VCaP (cell line): ENCODE measurements around the gene NPR2.

ENCODE experiments used
- H3K27ac ChIP-seq: fragments of 450-650 bp; 2 replicates; pipeline ENCODE4 v1.5.1; 2017
- CTCF ChIP-seq: fragments of 450-650 bp; conservative IDR thresholded peaks from 2 replicates; pipeline ENCODE4 v1.5.1; 2017; ENCODE audit warnings: mild to moderate bottlenecking, moderate library complexity

NPR2 gene

GRCh38 chr9:35763803-35764202, 27.6 kb upstream of the NPR2 start:
- no peak overlapping the region for H3K27ac ChIP-seq
- TF ChIP-seq CTCF = no peak

- TF ChIP-seq CTCF = no peak
- H3K27ac ChIP-seq = no peak overlapping the region
Measured at GRCh38 chr9:35766997-35767396, 24.4 kb upstream of the NPR2 start.

- no peak overlapping the region for H3K27ac ChIP-seq
- TF ChIP-seq CTCF = no peak
Measured at GRCh38 chr9:35767458-35767857, 23.9 kb upstream of the NPR2 start.

GRCh38 chr9:35769763-35770162, 21.6 kb upstream of the NPR2 start:
- TF ChIP-seq CTCF = no peak
- H3K27ac ChIP-seq = no peak overlapping the region

GRCh38 chr9:35771075-35771433, 20.3 kb upstream of the NPR2 start:
- peak overlapping the region; percentile 59 for H3K27ac ChIP-seq
- TF ChIP-seq CTCF = no peak

GRCh38 chr9:35771534-35771933, 19.9 kb upstream of the NPR2 start:
- TF ChIP-seq CTCF = no peak
- H3K27ac ChIP-seq = peak overlapping the region; percentile 59

GRCh38 chr9:35771943-35772342, 19.4 kb upstream of the NPR2 start:
- H3K27ac ChIP-seq = peak overlapping the region; percentile 59
- TF ChIP-seq CTCF = no peak
